Ascending aorta (tissue), 2 donors: ENCODE measurements around the gene TPRG1L. TPM values are rescaled to one million over a fixed set of nuclear protein-coding genes. Genes with fewer than 3 reads are reported as not detected.

Experiments
- DNase-seq, 2 donors: peaks; one replicate each; pipeline ENCODE4 v3.0.0-alpha.2; 2019; ENCODE audit warnings: low spot score in 2 of 2
- H3K27ac ChIP-seq, 2 donors: fragments of 200-600 bp; sonication (generic); one replicate each; pipeline ENCODE4 v1.5.1; 2016 to 2017; ENCODE audit warnings: mild to moderate bottlenecking in 1 of 2
- H3K27me3 ChIP-seq: fragments of 200-600 bp; sonication (generic); one replicate; pipeline ENCODE4 v1.5.1; 2017
- H3K36me3 ChIP-seq, 2 donors: fragments of 200-600 bp; sonication (generic); one replicate each; pipeline ENCODE4 v1.5.1; 2016
- H3K4me1 ChIP-seq, 2 donors: fragments of 200-600 bp; sonication (generic); one replicate each; pipeline ENCODE4 v1.5.1; 2016 to 2017; ENCODE audit warnings: mild to moderate bottlenecking in 1 of 2
- H3K4me3 ChIP-seq, 2 donors: fragments of 200-600 bp; sonication (generic); one replicate each; pipeline ENCODE4 v1.5.1; 2016 to 2017; ENCODE audit warnings: mild to moderate bottlenecking in 1 of 2
- H3K9me3 ChIP-seq, 2 donors: fragments of 200-600 bp; sonication (generic); one replicate each; pipeline ENCODE4 v1.5.1; 2016
- intact Hi-C: fragments of 100-400 bp; cut with DNase I; formaldehyde crosslinking; loops from one replicate; pipeline ENCODE4 v1.15.1; 2023
- total RNA-seq: library from RNA; depleted of rRNA; stranded (reverse); fragments of >200 nt; gene quantifications from one replicate; pipeline ENCODE4 v1.1.0, GENCODE V29; 2016
- TF ChIP-seq, protein P1 (sequence below), 3 experiments: fragments of 200-600 bp in 2 of 3; fragments of 450-650 bp in 1 of 3; sonication (generic) in 2 of 3; IDR thresholded peaks; one replicate each; pipeline ENCODE4 v1.5.1; 2016 to 2019; ENCODE audit warnings: antibody characterized with exemption in 3 of 3, mild to moderate bottlenecking in 1 of 3, moderate library complexity in 1 of 3

TPRG1L gene
- total RNA-seq, 1 donor from 2014 or later: 18.9 TPM

DNA sequence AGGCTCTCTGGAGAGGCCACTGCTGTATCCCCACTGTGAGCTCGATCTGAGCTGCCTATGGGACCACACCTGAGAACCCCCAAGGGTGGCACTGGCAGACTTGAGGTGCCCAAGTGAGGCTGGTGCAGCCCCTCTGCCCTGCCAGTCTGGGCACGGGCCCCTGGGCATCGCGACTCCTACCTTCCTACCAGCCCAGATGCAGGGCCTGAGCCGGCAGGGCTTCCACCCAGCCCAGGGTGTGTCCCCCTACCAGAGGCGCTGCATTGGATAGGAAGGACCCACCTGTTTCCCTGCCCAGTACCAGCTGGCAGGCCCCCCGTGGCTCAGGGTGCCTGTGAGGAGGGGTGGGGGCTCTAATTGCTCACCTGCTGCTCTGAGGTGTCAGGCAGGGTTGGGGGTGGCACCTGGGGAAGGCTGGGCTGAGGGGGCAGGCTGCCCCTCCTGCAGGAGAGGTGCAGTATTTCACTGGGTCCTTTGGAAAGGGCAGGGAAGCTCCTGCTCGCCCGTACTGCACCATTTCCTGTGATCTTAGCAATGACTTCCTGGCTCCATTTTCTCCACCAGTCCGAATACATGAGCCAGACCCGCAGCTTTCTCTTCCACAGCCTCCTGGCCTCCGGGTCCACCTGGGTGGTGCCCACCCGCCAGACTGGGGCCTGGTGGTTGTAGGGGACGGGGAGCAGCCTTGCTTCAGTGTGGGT, 39.3 kb downstream of the TPRG1L start:
- no peaks in the 10 kb centered on the region for H3K27me3 ChIP-seq
- no peak for DNase-seq
- TF ChIP-seq, protein P1, sequence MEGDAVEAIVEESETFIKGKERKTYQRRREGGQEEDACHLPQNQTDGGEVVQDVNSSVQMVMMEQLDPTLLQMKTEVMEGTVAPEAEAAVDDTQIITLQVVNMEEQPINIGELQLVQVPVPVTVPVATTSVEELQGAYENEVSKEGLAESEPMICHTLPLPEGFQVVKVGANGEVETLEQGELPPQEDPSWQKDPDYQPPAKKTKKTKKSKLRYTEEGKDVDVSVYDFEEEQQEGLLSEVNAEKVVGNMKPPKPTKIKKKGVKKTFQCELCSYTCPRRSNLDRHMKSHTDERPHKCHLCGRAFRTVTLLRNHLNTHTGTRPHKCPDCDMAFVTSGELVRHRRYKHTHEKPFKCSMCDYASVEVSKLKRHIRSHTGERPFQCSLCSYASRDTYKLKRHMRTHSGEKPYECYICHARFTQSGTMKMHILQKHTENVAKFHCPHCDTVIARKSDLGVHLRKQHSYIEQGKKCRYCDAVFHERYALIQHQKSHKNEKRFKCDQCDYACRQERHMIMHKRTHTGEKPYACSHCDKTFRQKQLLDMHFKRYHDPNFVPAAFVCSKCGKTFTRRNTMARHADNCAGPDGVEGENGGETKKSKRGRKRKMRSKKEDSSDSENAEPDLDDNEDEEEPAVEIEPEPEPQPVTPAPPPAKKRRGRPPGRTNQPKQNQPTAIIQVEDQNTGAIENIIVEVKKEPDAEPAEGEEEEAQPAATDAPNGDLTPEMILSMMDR (IDR thresholded peaks at IDR 0.05): no peak
- no peaks in the 10 kb centered on the region for H3K36me3 ChIP-seq
- no peak overlapping the region for H3K4me3 ChIP-seq
- no peak overlapping the region for H3K27ac ChIP-seq
- intact Hi-C loops: no loop called here
- H3K9me3 ChIP-seq: no peaks in the 10 kb centered on the region
- no peaks in the 10 kb centered on the region for H3K4me1 ChIP-seq

DNA sequence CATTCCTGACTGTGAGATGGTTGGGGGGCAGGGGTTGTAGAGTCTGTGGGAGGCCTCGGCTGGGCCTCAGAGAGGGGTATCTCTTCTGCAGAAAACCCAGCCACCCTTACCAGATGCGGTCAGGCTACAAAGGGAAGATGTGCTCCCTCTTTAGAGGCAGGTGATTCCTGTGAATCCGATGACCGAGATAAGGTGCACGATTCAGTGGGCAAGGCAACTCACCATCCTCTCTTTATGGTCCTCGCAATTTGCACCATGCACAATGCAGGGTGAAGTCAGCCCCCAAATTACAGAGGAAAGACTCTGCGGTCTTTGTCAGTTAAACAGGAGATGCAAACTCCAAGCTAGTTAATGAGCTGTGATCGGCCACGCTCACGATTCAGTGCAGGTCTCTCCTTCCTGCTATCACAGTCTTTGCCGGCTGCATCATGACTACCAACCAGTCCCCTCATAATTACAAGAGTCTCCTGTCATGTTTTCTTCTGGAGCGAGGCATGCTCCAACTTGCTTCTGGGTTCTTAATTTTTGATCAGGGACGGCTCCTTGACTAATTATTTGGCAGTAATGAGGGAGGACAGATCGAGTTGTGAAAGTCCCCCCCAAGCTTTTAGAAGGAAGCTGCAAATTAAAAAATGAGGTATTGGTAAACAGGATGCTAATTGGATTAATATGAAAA, 40.0 kb downstream of the TPRG1L start:
- Histone ChIP-seq H3K4me3 (no peak overlapping the region), H3K27ac (no peak overlapping the region), H3K36me3 (no peaks in the 10 kb centered on the region), H3K9me3 (no peaks in the 10 kb centered on the region), H3K4me1 (no peaks in the 10 kb centered on the region), H3K27me3 (no peaks in the 10 kb centered on the region)
- intact Hi-C loops: no loop called here
- no peak for DNase-seq
- TF ChIP-seq, protein P1 (IDR thresholded peaks at IDR 0.05): no peak

DNA sequence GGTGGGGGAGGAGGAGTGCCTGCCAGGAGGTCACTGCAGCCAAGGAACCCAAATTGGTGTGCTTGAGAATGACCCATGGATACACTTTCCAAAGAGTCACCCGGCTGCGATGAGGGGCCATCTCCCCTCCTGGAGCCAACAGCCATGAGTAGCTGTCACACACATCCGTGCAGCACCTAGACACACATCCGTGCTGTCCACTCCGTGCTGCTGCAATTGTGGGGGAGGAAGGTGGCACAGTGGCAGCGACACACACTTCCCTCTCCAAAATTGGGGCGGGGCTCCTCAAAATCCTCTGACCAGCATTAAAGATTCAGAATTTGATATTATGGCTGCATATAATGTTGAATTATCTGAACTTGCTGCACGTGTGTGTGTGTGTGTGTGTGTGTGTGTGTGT, 43.3 kb downstream of the TPRG1L start:
- no peaks in the 10 kb centered on the region for H3K4me1 ChIP-seq
- no peaks in the 10 kb centered on the region for H3K27me3 ChIP-seq
- H3K36me3 ChIP-seq: no peaks in the 10 kb centered on the region
- intact Hi-C loops: no loop called here
- TF ChIP-seq, protein P1 (IDR thresholded peaks at IDR 0.05): no peak
- no peaks in the 10 kb centered on the region for H3K9me3 ChIP-seq
- DNase-seq: no peak
- H3K4me3 ChIP-seq: no peak overlapping the region
- H3K27ac ChIP-seq: no peak overlapping the region

DNA sequence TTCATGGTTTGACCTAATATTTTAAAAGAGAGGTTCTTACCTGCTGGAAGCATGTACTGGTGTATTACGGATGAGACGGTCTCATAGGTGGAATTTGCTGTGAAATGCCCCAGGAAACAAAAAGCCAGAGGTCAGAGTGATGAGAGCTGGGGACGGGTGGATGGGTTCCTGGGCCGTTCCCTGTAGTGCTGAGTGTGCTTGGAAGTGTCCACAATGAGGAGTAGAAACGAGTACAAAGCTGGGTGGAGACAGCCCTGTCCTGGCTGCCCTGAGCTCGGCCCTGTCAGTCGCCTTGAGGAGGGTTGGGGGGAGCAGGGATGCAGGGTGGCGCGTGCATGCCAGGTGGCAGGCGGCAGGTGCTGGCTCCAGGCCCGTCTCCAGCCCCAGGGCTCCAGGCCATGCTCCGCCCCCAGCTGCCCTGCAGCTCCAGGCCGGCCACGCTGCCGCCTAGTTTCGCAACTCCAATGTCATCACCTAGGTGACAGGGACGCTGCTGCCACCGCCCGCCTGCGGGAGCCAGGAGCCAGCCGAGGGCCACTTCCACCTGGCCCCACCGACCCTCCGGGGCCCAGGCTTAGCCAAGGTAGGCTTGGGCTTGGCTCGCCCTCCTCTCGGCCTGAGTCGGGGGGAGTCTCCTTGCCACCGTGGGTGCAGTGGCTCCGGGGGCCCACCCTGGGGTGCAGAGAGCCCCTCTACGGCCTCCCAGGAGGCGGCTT, 43.9 kb downstream of the TPRG1L start:
- intact Hi-C loops: no loop called here
- no peak for DNase-seq
- TF ChIP-seq, protein P1 (IDR thresholded peaks at IDR 0.05): no peak
- no peaks in the 10 kb centered on the region for H3K9me3 ChIP-seq
- H3K27ac ChIP-seq: no peak overlapping the region
- no peaks in the 10 kb centered on the region for H3K4me1 ChIP-seq
- no peaks in the 10 kb centered on the region for H3K36me3 ChIP-seq
- no peak overlapping the region for H3K4me3 ChIP-seq
- H3K27me3 ChIP-seq: no peaks in the 10 kb centered on the region

DNA sequence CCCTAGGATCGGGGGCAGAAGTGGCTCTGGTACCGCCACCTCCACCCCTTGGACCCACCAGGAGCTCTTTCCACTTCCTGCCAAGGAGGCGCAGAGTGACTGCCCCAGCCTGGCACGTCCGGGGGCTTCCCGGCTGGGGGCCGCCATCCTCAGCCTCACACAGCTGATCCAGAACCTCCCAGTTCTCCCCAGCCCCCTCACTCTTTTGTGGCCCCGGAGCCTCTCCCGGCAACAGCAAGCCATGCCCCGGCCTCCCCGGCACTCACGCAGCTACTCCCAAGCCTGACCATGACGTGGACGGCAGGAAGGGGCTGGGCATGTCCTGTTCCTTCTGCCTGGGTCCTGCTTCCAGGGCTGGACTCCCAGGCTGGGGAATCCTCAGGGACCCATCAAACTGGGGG, 44.6 kb downstream of the TPRG1L start:
- TF ChIP-seq, protein P1 (IDR thresholded peaks at IDR 0.05): no peak
- H3K36me3 ChIP-seq: no peaks in the 10 kb centered on the region
- H3K27ac ChIP-seq: no peak overlapping the region
- H3K4me3 ChIP-seq: no peak overlapping the region
- no peaks in the 10 kb centered on the region for H3K4me1 ChIP-seq
- intact Hi-C loops: no loop called here
- no peak for DNase-seq
- no peaks in the 10 kb centered on the region for H3K9me3 ChIP-seq
- no peaks in the 10 kb centered on the region for H3K27me3 ChIP-seq
